ENCODE data around the gene AIRE. TPM values are rescaled to one million over a fixed set of nuclear protein-coding genes. Genes with fewer than 3 reads are reported as not detected.

The AIRE gene
- total RNA-seq, 3 donors from 2014 or later = 0.12 to 0.16 TPM; not detected in 1

DNA sequence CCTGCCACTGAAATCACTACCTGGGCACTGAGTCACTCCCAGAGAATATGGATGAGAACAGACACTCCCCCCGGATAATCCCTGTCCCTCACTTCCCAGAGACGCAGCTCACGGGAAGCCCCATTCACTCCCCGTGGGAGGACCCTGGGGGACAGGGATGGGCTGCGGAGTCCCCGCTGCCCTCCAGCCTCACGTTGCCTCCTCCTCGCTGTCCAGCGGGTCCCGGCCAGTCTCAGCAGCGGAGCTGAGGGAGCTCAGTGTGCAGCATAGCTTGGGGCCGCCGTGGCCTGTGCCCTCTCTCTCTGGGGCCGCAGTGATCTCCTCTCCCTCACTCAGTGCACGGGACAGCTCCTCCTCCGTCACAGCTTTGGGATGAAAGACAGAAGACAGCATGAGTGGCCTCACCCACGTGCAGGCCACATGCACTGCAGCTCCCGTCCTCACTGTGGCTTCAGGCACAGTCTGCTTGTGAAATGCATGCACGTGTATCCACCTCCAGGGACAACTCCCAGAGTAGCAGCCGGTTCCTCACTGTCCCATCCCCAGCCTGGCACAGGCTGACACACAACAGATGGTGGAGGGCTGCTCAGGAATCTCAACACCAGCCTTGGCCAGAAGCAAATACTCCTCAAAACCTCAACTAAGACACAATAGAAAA is 46.1 kb downstream of the AIRE start:
- TF ChIP-seq, protein P1, sequence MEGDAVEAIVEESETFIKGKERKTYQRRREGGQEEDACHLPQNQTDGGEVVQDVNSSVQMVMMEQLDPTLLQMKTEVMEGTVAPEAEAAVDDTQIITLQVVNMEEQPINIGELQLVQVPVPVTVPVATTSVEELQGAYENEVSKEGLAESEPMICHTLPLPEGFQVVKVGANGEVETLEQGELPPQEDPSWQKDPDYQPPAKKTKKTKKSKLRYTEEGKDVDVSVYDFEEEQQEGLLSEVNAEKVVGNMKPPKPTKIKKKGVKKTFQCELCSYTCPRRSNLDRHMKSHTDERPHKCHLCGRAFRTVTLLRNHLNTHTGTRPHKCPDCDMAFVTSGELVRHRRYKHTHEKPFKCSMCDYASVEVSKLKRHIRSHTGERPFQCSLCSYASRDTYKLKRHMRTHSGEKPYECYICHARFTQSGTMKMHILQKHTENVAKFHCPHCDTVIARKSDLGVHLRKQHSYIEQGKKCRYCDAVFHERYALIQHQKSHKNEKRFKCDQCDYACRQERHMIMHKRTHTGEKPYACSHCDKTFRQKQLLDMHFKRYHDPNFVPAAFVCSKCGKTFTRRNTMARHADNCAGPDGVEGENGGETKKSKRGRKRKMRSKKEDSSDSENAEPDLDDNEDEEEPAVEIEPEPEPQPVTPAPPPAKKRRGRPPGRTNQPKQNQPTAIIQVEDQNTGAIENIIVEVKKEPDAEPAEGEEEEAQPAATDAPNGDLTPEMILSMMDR (IDR thresholded peaks at IDR 0.05) = no peak

DNA sequence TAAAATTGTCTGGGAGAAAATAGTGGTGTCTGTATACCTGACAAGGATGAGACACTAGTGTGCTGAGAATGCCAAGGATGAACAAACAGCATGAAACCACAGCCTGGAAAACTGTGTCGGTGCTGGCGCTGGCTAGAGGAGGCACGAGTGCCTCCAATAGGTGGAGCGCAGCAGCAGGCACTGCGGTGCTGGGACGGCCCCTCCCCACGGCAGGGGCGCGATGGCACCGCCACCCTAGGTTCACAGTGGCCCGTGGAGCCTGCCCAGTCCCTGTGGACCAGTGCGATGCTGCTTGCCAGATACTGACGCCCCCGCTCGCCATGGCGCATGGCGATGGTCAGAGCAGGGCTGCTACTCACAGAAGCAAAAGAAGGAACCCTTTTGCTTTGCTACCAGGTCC is 46.7 kb downstream of the AIRE start:
- Histone ChIP-seq H3K9me3 (no peaks in the 10 kb centered on the region), H3K36me3 (ENCODE audit: low read depth) (no peaks in the 10 kb centered on the region), H3K4me3 (no peak overlapping the region), H3K4me1 (ENCODE audit: low read depth) (peaks cover 2% of the 10 kb centered on the region)
- DNase-seq = no peak
- intact Hi-C loops (cut with DNase I, micrococcal nuclease) = no loop called here
- ATAC-seq = no peak
- TF ChIP-seq, protein P1 (IDR thresholded peaks at IDR 0.05) = no peak

More for the DNA sequence above, 46.1 kb downstream of the AIRE start:
- intact Hi-C loops (cut with DNase I, micrococcal nuclease) = no loop called here
- ATAC-seq (no peak), DNase-seq (no peak)
- Histone ChIP-seq H3K9me3 (no peaks in the 10 kb centered on the region), H3K4me3 (no peak overlapping the region), H3K4me1 (ENCODE audit: low read depth) (no peaks in the 10 kb centered on the region), H3K36me3 (ENCODE audit: low read depth) (no peaks in the 10 kb centered on the region)

DNA sequence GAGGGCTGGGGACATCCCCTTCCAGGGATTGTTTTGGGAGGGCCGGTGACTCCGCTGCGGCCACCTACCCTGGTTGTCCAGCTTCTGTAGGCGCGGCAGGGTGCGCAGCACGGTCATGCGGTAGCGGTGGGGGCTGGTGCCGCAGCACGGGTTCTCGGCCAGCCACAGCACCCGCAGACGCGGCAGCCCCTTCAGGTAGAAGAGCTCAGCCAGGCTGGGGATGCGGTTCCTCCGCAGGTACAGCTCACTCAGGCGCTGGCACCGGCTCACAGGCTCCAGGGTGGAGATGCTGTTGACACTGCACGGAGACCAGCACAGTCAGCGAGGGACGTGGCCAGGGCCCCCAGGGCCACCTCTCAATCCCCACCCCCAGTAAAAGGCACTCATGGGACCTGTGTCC is 47.3 kb downstream of the AIRE start:
- Histone ChIP-seq H3K9me3 (no peaks in the 10 kb centered on the region), H3K4me1 (ENCODE audit: low read depth) (peaks cover 5% of the 10 kb centered on the region), H3K4me3 (no peak overlapping the region), H3K36me3 (ENCODE audit: low read depth) (no peaks in the 10 kb centered on the region)
- intact Hi-C loops (cut with DNase I, micrococcal nuclease) = no loop called here
- TF ChIP-seq, protein P1 (IDR thresholded peaks at IDR 0.05) = no peak
- ATAC-seq (no peak), DNase-seq (no peak)

DNA sequence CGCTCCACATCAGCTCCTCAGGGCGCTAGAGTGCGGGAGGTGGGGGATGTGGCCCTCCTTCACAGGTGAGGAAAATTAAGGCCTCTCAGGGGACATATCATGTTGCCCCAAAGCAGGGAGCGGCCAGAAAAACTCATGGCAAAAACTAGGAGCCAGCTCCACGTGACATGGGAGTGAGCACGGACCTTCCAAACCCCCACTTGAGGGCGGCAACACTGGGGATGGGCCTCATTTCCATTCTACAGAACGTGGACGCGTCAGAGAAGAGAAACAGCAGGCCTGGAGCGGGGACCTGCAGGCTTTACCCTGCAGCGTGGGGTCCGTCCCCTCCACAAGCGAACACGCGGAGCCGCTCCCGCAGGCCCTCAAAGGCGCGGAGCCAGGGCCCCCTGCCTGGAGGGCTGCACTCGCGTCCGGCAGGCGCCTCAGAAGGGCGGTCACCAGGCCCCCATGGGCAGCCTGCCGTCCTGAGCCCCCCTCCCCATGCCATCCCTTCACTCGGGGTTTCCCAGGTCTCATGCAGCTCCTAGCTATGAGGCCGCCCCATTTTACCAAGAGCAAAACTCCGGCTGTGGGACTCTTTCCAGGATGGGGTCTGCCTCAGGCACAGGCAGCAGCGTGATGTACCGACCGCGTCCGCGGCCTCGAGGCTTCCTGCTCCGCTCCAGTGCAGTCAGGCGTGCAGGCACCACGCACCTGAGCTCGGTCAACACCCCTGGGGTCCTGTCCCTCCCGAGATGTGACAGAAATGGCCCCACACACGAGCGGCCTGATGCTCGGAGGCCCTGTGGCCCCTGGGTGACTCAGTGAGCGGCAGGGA is 48.0 kb downstream of the AIRE start:
- Histone ChIP-seq H3K4me1 (ENCODE audit: low read depth) (peaks cover 5% of the 10 kb centered on the region), H3K36me3 (ENCODE audit: low read depth) (no peaks in the 10 kb centered on the region), H3K9me3 (no peaks in the 10 kb centered on the region), H3K4me3 (no peak overlapping the region)
- TF ChIP-seq, protein P1 (IDR thresholded peaks at IDR 0.05) = no peak
- DNase-seq (no peak), ATAC-seq (no peak)
- intact Hi-C loops (cut with DNase I, micrococcal nuclease) = no loop called here

DNA sequence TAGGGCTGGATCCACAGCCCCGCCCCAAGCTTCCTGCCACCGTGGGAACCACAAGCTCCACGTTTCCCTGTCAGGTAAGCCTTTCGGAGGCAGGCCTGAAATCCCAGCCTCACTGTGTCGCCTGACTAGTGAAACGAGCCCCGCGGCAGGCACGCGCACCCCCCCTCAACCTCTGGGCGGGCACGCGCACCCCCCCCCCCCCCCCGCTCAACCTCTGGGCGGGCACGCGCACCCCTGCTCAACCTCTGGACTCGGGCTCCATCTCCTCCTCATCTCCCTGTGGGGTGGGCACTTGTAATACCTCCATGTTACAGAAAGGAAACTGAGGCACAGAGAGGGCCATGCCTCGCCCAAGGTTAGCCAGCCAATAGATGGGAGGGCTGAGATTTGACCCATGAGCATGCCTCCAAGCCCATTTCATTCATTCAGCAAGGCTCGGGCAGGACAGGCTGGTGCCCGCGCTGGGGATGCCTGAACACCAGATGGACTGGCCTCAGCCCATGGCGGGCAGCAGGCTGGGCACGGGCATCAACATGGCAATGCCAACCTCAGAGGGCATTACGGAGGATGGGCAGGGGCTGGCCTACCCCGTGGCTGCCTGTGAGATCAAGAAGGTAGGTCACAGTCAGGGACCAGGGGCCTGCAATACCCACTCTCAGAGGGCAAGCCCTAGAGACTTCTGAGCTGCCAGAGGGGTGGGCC is 48.8 kb downstream of the AIRE start:
- ATAC-seq (no peak), DNase-seq (no peak)
- intact Hi-C loops (cut with DNase I, micrococcal nuclease) = no loop called here
- no peak overlapping the region for H3K4me3 ChIP-seq
- H3K4me1 ChIP-seq (ENCODE audit: low read depth) = peaks cover 5% of the 10 kb centered on the region
- TF ChIP-seq, protein P1 (IDR thresholded peaks at IDR 0.05) = no peak
- no peaks in the 10 kb centered on the region for H3K9me3 ChIP-seq
- H3K36me3 ChIP-seq (ENCODE audit: low read depth) = no peaks in the 10 kb centered on the region
